HepG2 (cell line): ENCODE measurements around the gene FFAR4. TPM values are rescaled to one million over a fixed set of nuclear protein-coding genes. Genes with fewer than 3 reads are reported as not detected.
A peak's percentile ranks its signal among the peaks of the same experiment; 100 is the strongest.

Experiments
- ATAC-seq: fragments of 200-7000 bp; cut with Tn5 transposase; 3 replicates; pipeline ENCODE4 v1.9.1; 2020; ENCODE audit warnings: mild to moderate bottlenecking, moderate library complexity
- BruUV-seq: library from RNA; stranded (reverse); fragments of 400-500 nt; replicated peaks from 2 replicates; lab custom pipeline; 2021; lab: Mats Ljungman, UMichigan
- CTCF ChIA-PET: fragments of 300-600 bp; formaldehyde crosslinking; extraction: SDS; loops from one replicate; lab custom pipeline; 2021; ENCODE audit warnings: low total read pairs, inconsistent platforms, low intra/inter-chr PET ratio; lab: Yijun Ruan, JAX
- POLR2A ChIA-PET: fragments of 350-600 bp; sonication (Branson Sonifier 250); formaldehyde crosslinking; loops from one replicate; lab custom pipeline; 2020; ENCODE audit warnings: antibody characterized with exemption, inconsistent platforms; lab: Yijun Ruan, JAX
- DNase-seq: peaks from one replicate; pipeline ENCODE4 v3.0.0-alpha.2; 2015; ENCODE audit warnings: low spot score
- FAIRE-seq: peaks from 3 replicates; lab custom pipeline; 2011; peaks lifted over from hg19 to GRCh38; lab: Jason Lieb, UNC
- H2AFZ ChIP-seq: one replicate; pipeline ENCODE4 v1.6.1; 2011; ENCODE audit warnings: low read length, inconsistent platforms
- H3K27ac ChIP-seq: fragments of 300-600 bp; 3 replicates; pipeline ENCODE4 v1.8.0; 2011; ENCODE audit warnings: mixed run types, mild to moderate bottlenecking, mixed read lengths, low read length, inconsistent platforms; ENCODE audit not compliant: insufficient read depth; ENCODE audit errors: extremely low read length
- H3K27me3 ChIP-seq, 2 experiments: fragments of 200-600 bp in 1 of 2; 2 replicates in 1 of 2; 3 replicates in 1 of 2; pipeline versions ENCODE4 v1.6.0 to v1.8.0; 2011; ENCODE audit warnings: low read length in 2 of 2, mild to moderate bottlenecking in 2 of 2, moderate library complexity in 2 of 2, inconsistent platforms in 1 of 2; ENCODE audit not compliant: insufficient read depth in 2 of 2, control insufficient read depth in 1 of 2
- H3K36me3 ChIP-seq, 2 experiments: fragments of 200-600 bp in 1 of 2; replicated peaks in 1 of 2; 2 replicates in 1 of 2; 3 replicates in 1 of 2; pipeline versions ENCODE4 v1.5.1 to v1.8.0; 2011; ENCODE audit warnings: low read length in 2 of 2, inconsistent platforms in 1 of 2; ENCODE audit not compliant: insufficient read depth in 2 of 2, control insufficient read depth in 1 of 2
- H3K4me1 ChIP-seq: 2 replicates; pipeline ENCODE4 v1.5.1; 2012; ENCODE audit warnings: low read length, inconsistent platforms; ENCODE audit not compliant: insufficient read depth
- H3K4me2 ChIP-seq: 2 replicates; pipeline ENCODE4 v1.6.0; 2011; ENCODE audit warnings: low read depth, low read length, inconsistent platforms
- H3K4me3 ChIP-seq, 3 experiments: fragments of 200-600 bp in 1 of 3; sonication (generic), shearing (Covaris generic) in 1 of 3; replicated peaks in 1 of 3; 2 replicates each; pipeline ENCODE4 v1.5.1; 2011 to 2016; ENCODE audit warnings: low read length in 3 of 3, inconsistent platforms in 2 of 3, low read depth in 2 of 3, mild to moderate bottlenecking in 2 of 3, control low read depth in 1 of 3, mixed read lengths in 1 of 3; ENCODE audit not compliant: insufficient read depth in 1 of 3
- H3K79me2 ChIP-seq: one replicate; pipeline ENCODE4 v1.6.1; 2011; ENCODE audit warnings: low read length, inconsistent platforms; ENCODE audit not compliant: insufficient read depth
- H3K9ac ChIP-seq: 2 replicates; pipeline ENCODE4 v1.6.0; 2011; ENCODE audit warnings: mild to moderate bottlenecking, low read depth, low read length, inconsistent platforms; ENCODE audit not compliant: insufficient read depth
- H3K9me3 ChIP-seq: 2 replicates; pipeline ENCODE4 v1.5.1; 2012; ENCODE audit warnings: mild to moderate bottlenecking, low read length
- H4K20me1 ChIP-seq: 2 replicates; pipeline ENCODE4 v1.6.0; 2011; ENCODE audit warnings: inconsistent platforms, mild to moderate bottlenecking, low read length, moderate library complexity; ENCODE audit not compliant: insufficient read depth
- HOXD1 ChIP-seq: sonication (generic); formaldehyde crosslinking; IDR thresholded peaks from 2 replicates; pipeline ENCODE4 v1.5.0; 2020; ENCODE audit warnings: missing genetic modification reagents
- MNT ChIP-seq: fragments of 450-650 bp; IDR thresholded peaks from 2 replicates; pipeline ENCODE4 v1.6.1; 2016
- PBX2 ChIP-seq: IDR thresholded peaks from 2 replicates; pipeline ENCODE4 v1.6.1; 2016; ENCODE audit warnings: control low read depth
- ZBTB46 ChIP-seq: sonication (generic); formaldehyde crosslinking; IDR thresholded peaks from 2 replicates; pipeline ENCODE4 v1.4.0; 2020; ENCODE audit warnings: mild to moderate bottlenecking, missing genetic modification reagents, borderline replicate concordance
- WGBS: methylation state at CpG from one replicate; pipeline ENCODE4 v1.1.6; 2017; ENCODE audit warnings: low lambda C conversion rate; 5-methylcytosine and 5-hydroxymethylcytosine counted together
- in situ Hi-C: cut with HindIII; loops from 2 replicates; pipeline ENCODE4 v1.10.0; 2017; ENCODE audit warnings: low pct_unique_long_range_greater_than_20kb; ENCODE audit not compliant: extremely low pct_ligation_motif_present
- intact Hi-C: fragments of 100-400 bp; cut with micrococcal nuclease; formaldehyde crosslinking; loops from one replicate; pipeline ENCODE4 v1.10.0; 2022; ENCODE audit not compliant: unreplicated experiment
- polyA plus RNA-seq, 8 experiments: library from polyadenylated mRNA; depleted of rRNA in 3 of 8; stranded (reverse) in 7 of 8; unstranded in 1 of 8; fragments of >200 nt; fragmentation: Illumina TruSeq in 4 of 8; extraction: Trizol in 4 of 8; gene quantifications; 2 replicates each; pipeline versions ENCODE4 v1.2.1 to v1.2.3, GENCODE V29; 2011 to 2016; ENCODE audit warnings: low read depth in 4 of 8, missing spikeins in 1 of 8, mixed read lengths in 1 of 8; ENCODE audit not compliant: insufficient read depth in 1 of 8
- total RNA-seq, 5 experiments: library from RNA; depleted of rRNA; stranded (reverse); fragments of >200 nt; fragmentation: Illumina TruSeq; extraction: Trizol; gene quantifications; 2 replicates each; pipeline ENCODE4 v1.2.3, GENCODE V29; 2016; ENCODE audit warnings: low read depth in 1 of 5

Gene FFAR4
- total and polyA plus RNA-seq, 2 of the 13 experiments (the other 11 are each of a cell fraction or from before 2014, with no cell fraction given), result 0.09 TPM; not detected in 1

GRCh38 chr10:93615576-93616235 is 49.2 kb downstream of the FFAR4 start:
- DNase-seq (no peak), FAIRE-seq (no peak), ATAC-seq (no peak)
- 86% methylated on average over 9 of the region's 9 CpGs for WGBS
- TF ChIP-seq HOXD1 (CRISPR knock-in tag) (no peak), ZBTB46 (CRISPR knock-in tag) (no peak)
- no TSS peak for BruUV-seq
- ChIA-PET POLR2A (no interaction called here), CTCF (no interaction called here)
- no peak overlapping the region for H3K27ac ChIP-seq
- intact Hi-C loops (no loop called here), in situ Hi-C loops (no loop called here)
- no peaks in the 10 kb centered on the region; a peak in 1 of 5 replicates for H3K27me3 ChIP-seq
- H3K9me3 ChIP-seq, result no peaks in the 10 kb centered on the region
- no peak overlapping the region for H3K4me2 ChIP-seq
- H3K79me2 ChIP-seq, result no peaks in the 10 kb centered on the region
- H4K20me1 ChIP-seq, result no peaks in the 10 kb centered on the region
- H3K36me3 ChIP-seq, result no peaks in the 10 kb centered on the region
- H3K4me1 ChIP-seq, result peaks cover 30% of the 10 kb centered on the region
- H2AFZ ChIP-seq, result no peak overlapping the region
- no peak overlapping the region for H3K9ac ChIP-seq
- H3K4me3 ChIP-seq, result no peak overlapping the region

- ChIA-PET CTCF (no interaction called here), POLR2A (no interaction called here)
- H3K9ac ChIP-seq, result no peak overlapping the region
- no peak overlapping the region for H3K4me2 ChIP-seq
- no TSS peak for BruUV-seq
- in situ Hi-C loops, result no loop called here
- H3K36me3 ChIP-seq, result no peaks in the 10 kb centered on the region
- H3K9me3 ChIP-seq, result no peaks in the 10 kb centered on the region
- H2AFZ ChIP-seq, result no peak overlapping the region
- no peak overlapping the region for H3K4me3 ChIP-seq
- ATAC-seq (no peak), DNase-seq (no peak), FAIRE-seq (no peak)
- no peaks in the 10 kb centered on the region for H3K4me1 ChIP-seq
- H3K27ac ChIP-seq, result no peak overlapping the region
- H3K27me3 ChIP-seq, result no peaks in the 10 kb centered on the region; a peak in 1 of 5 replicates
- TF ChIP-seq MNT (peak; percentile 95), PBX2 (CRISPR knock-in tag) (no peak)
- H3K79me2 ChIP-seq, result no peaks in the 10 kb centered on the region
- 25% methylated on average over 7 of the region's 7 CpGs for WGBS
- intact Hi-C loops, result no loop called here
- H4K20me1 ChIP-seq, result no peaks in the 10 kb centered on the region
Measured at GRCh38 chr10:93620925-93621324, 54.5 kb downstream of the FFAR4 start.
